Heart right ventricle (tissue), 16 donors: ENCODE results near the gene PAM16. TPM values are rescaled to one million over a fixed set of nuclear protein-coding genes. Genes with fewer than 3 reads are reported as not detected.

Experiments
- ATAC-seq, 8 donors: fragments of 200-7000 bp; cut with Tn5 transposase; one replicate each; pipeline ENCODE4 v1.9.1; 2020; ENCODE audit warnings: mild to moderate bottlenecking in 8 of 8, moderate library complexity in 8 of 8, moderate number of reproducible peaks in 1 of 8
- DNase-seq, 2 donors: peaks; one replicate each; pipeline ENCODE4 v3.0.0-alpha.2; 2020
- H3K27ac ChIP-seq, 10 donors: fragments of 200-600 bp; sonication (generic) in 2 of 10; one replicate each; pipeline versions ENCODE4 v1.5.0 to v1.8.0; 2020 to 2022; ENCODE audit warnings: mild to moderate bottlenecking in 3 of 10
- H3K27me3 ChIP-seq, 7 donors: fragments of 200-600 bp; one replicate each; pipeline ENCODE4 v1.8.0; 2021 to 2022; ENCODE audit warnings: mild to moderate bottlenecking in 2 of 7
- H3K36me3 ChIP-seq, 9 donors: fragments of 200-600 bp; sonication (generic) in 1 of 9; one replicate each; pipeline versions ENCODE4 v1.5.0 to v1.8.0; 2020 to 2022; ENCODE audit warnings: mild to moderate bottlenecking in 2 of 9
- H3K4me1 ChIP-seq, 9 donors: fragments of 200-600 bp; sonication (generic) in 1 of 9; one replicate each; pipeline versions ENCODE4 v1.5.0 to v1.8.0; 2020 to 2022; ENCODE audit warnings: mild to moderate bottlenecking in 4 of 9
- H3K4me3 ChIP-seq, 10 donors: fragments of 200-600 bp; sonication (generic) in 2 of 10; one replicate each; pipeline versions ENCODE4 v1.5.0 to v1.8.0; 2020 to 2022; ENCODE audit warnings: mild to moderate bottlenecking in 7 of 10, moderate library complexity in 2 of 10
- H3K9me3 ChIP-seq, 11 donors: fragments of 200-600 bp in 10 of 11; sonication (generic) in 2 of 11; one replicate each; pipeline versions ENCODE4 v1.5.0 to v1.8.0; 2013 to 2022; ENCODE audit warnings: mild to moderate bottlenecking in 2 of 11, control low read depth in 1 of 11, moderate library complexity in 1 of 11
- CTCF ChIP-seq, 9 donors: fragments of 200-600 bp; sonication (generic) in 2 of 9; IDR thresholded peaks; one replicate each; pipeline versions ENCODE4 v1.5.0 to v1.8.0; 2021 to 2022; ENCODE audit warnings: antibody characterized with exemption in 9 of 9, mild to moderate bottlenecking in 5 of 9, moderate library complexity in 1 of 9
- WGBS, 2 donors: extraction: QIAGEN DNeasy Blood & Tissue Kit; methylation state at CpG; one replicate each; pipeline ENCODE4 v1.1.7; 2013; ENCODE audit warnings: inconsistent platforms in 1 of 2; 5-methylcytosine and 5-hydroxymethylcytosine counted together
- intact Hi-C, 10 donors: fragments of 100-400 bp; cut with DNase I; formaldehyde crosslinking; loops; one replicate each; pipeline versions ENCODE4 v1.11.1 to v1.14.2; 2022
- polyA plus RNA-seq, 2 donors: library from polyadenylated mRNA; stranded (reverse); fragments of 200-250 nt; gene quantifications; one replicate each; pipeline ENCODE4 v1.2.3, GENCODE V29; 2013
- total RNA-seq, 10 donors: library from RNA; stranded (reverse); fragmentation: NEBNext Ultra II Directional in 3 of 10; extraction: Animal tissue kit (Norgen Biotek cat#: 25700) in 3 of 10; gene quantifications; one replicate each; pipeline versions ENCODE4 v1.2.1 to v1.2.4, GENCODE V29; 2021 to 2023
- donor health status: Arrhythmogenic right ventricular cardiomyopathy.
- donor health status: ischemic (EF 13 %, LVEDD 7.1; RV severe dilation, severe dysfunction).
- donor health status: healthy with polysubstance abuse.
- donor health status: DM: no; HTN: yes; CAD: no.
- donor health status: DM: no; HTN: no; CAD: no.
- donor health status: ischemic (EF 25% LVEDD 6.9; RV normal size, moderate dysfunction).
- donor health status: ischemic (EF 25% LVEDD 5.7; RV mildly dilated, moderate dysfunction).
- donor health status: healthy.
- donor health status: DM: yes; HTN: yes; CAD: no.
- donor health status: Ischemic cardiomyopathy.
- donor health status: ischemic (EF 35%, LVEDD 5.7; RV mildly dilated, moderate dysfunction).
- donor health status: nonischemic (EF 11% LVEDD 7.7; RV severe dilation, severe dysfunction).
- donor health status: DM: yes; HTN: yes; CAD: no.
- donor health status: PGD.
- donor health status: ischemic (EF 29% LVEDD 5.4; RV normal size, mild dysfunction).
- donor health status: nonischemic (EF 23%, LVEDD 6.1; RV moderate dilation, normal function).

Gene PAM16
- total and polyA plus RNA-seq, 12 donors = 44.2 to 288 (median 59.0) TPM

- 52 to 54% methylated on average over 16 of the region's 16 CpGs for WGBS, 2 donors
Observed at GRCh38 chr16:4320571-4321137, 30.5 kb downstream of the PAM16 start.

GRCh38 chr16:4319454-4320421 lies 31.4 kb downstream of the PAM16 start:
- ATAC-seq (peak in 1 of 8 donors; percentile 11), DNase-seq (peak in 1 of 2 donors; percentile 63)
- Histone ChIP-seq H3K4me3 (peak overlapping the region in 7 of 10 donors; percentile 1 to 82 (median 11)), H3K4me1 (peaks cover 64 to 88% (median 75%) of the 10 kb centered on the region in 9 donors), H3K9me3 (no peaks in the 10 kb centered on the region), H3K36me3 (no peaks in the 10 kb centered on the region), H3K27ac (peak overlapping the region in 9 of 10 donors; percentile 48 to 98 (median 87)), H3K27me3 (peaks cover 0 to 25% (median 0%) of the 10 kb centered on the region in 7 donors)
- 46 to 52% methylated on average over 34 to 37 of the region's 37 CpGs for WGBS, 2 donors
- no peak for TF ChIP-seq CTCF (IDR thresholded peaks at IDR 0.05)
- intact Hi-C loops = loop anchor here in 1 of 10 donors (5.0 kb wide), 1 partner anchor 47 kb away; the partner anchor contains the start of gene TFAP4

More at GRCh38 chr16:4320571-4321137, 30.5 kb downstream of the PAM16 start:
- intact Hi-C loops = loop anchor here in 1 of 10 donors (5.0 kb wide), 1 partner anchor 48 kb away; the partner anchor contains the start of gene TFAP4
- peaks cover 68 to 92% (median 81%) of the 10 kb centered on the region in 9 donors for H3K4me1 ChIP-seq
- no peak for TF ChIP-seq CTCF (IDR thresholded peaks at IDR 0.05)
- no peaks in the 10 kb centered on the region for H3K9me3 ChIP-seq
- no peaks in the 10 kb centered on the region for H3K36me3 ChIP-seq
- peaks cover 0 to 16% (median 0%) of the 10 kb centered on the region in 7 donors for H3K27me3 ChIP-seq
- H3K4me3 ChIP-seq = peak overlapping the region in 3 of 10 donors; percentile 4 to 23 (median 5)
- ATAC-seq (no peak), DNase-seq (no peak)
- peak overlapping the region in 9 of 10 donors; percentile 34 to 98 (median 87) for H3K27ac ChIP-seq

DNA sequence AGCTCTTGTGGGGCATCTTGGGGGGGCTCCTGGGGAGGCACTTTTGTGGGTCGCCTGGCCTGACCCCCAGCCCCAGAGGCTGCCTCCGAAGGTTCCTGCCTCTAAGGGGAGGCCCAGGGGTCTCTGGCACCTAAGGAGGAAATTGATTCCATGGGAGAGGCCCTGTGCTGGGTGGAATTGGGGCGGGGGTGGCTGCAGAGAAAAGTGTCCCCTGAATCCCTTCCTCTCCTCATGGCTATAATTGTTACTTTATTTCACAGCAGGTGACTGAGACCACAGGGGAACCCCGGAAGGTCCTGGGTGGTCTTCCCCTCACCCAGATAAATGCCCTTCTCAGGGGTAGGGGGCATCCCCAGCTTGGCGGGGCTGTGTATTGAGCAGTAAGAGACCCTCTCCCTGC lies 32.2 kb downstream of the PAM16 start:
- Histone ChIP-seq H3K4me3 (peak overlapping the region in 3 of 10 donors; percentile 5 to 93 (median 82)), H3K27me3 (peaks cover 0 to 33% (median 0%) of the 10 kb centered on the region in 7 donors), H3K36me3 (no peaks in the 10 kb centered on the region), H3K4me1 (peaks cover 59 to 86% (median 75%) of the 10 kb centered on the region in 9 donors), H3K27ac (peak overlapping the region in 9 of 10 donors; percentile 48 to 98 (median 87)), H3K9me3 (no peaks in the 10 kb centered on the region)
- DNase-seq (no peak), ATAC-seq (no peak)
- intact Hi-C loops = no loop called here
- WGBS, 2 donors = 77 to 86% methylated on average over 5 of the region's 5 CpGs
- no peak for TF ChIP-seq CTCF (IDR thresholded peaks at IDR 0.05)

DNA sequence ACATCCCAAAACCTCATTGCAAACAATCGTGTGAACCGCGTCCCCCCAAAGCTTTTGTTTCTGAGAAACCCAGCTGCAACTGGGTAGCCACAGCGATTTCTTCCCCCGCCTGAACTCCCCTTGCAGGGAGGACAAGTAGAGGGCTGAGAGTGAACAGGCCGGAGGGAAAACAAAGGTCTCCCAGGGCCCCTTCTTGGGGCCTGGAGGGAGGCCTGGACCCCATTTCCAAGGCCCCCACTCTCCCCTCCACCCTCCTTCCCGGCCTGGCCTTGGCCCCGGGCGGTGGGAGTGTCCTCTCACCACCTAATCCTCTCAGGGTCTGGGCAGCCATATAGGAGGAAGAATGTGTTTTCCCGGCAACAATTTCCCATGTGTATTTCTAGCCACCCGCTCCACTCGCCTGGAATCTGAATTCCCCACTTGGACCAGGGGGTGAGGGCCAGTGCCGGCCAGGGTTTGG lies 32.6 kb downstream of the PAM16 start:
- WGBS, 2 donors = 36 to 44% methylated on average over 13 of the region's 13 CpGs
- Histone ChIP-seq H3K36me3 (no peaks in the 10 kb centered on the region), H3K4me3 (peak overlapping the region in 5 of 10 donors; percentile 9 to 93 (median 82)), H3K27ac (peak overlapping the region in 8 of 10 donors; percentile 84 to 98 (median 90)), H3K27me3 (peaks cover 0 to 38% (median 0%) of the 10 kb centered on the region in 7 donors), H3K9me3 (no peaks in the 10 kb centered on the region), H3K4me1 (peaks cover 54 to 86% (median 75%) of the 10 kb centered on the region in 9 donors)
- TF ChIP-seq CTCF (IDR thresholded peaks at IDR 0.05) = no peak
- ATAC-seq = no peak
- DNase-seq = no peak
- intact Hi-C loops = no loop called here
